Ishikawa (cell line): ENCODE measurements around the gene C2CD2.

Experiments
- EGR1 ChIP-seq: IDR thresholded peaks from 2 replicates; pipeline ENCODE4 v1.6.1; 2012
- EP300 ChIP-seq: IDR thresholded peaks from 2 replicates; pipeline ENCODE4 v1.6.1; 2012; ENCODE audit warnings: borderline replicate concordance
- NFIC ChIP-seq: IDR thresholded peaks from 2 replicates; pipeline ENCODE4 v1.6.1; 2012
- RAD21 ChIP-seq: IDR thresholded peaks from 2 replicates; pipeline ENCODE4 v1.6.1; 2012; ENCODE audit warnings: low read depth
- TAF1 ChIP-seq: IDR thresholded peaks from 2 replicates; pipeline ENCODE4 v1.6.1; 2012; ENCODE audit warnings: low read depth, mild to moderate bottlenecking
- TCF12 ChIP-seq: IDR thresholded peaks from 2 replicates; pipeline ENCODE4 v1.6.1; 2012; ENCODE audit warnings: low read depth
- YY1 ChIP-seq: IDR thresholded peaks from 2 replicates; pipeline ENCODE4 v1.6.1; 2012; ENCODE audit warnings: low read depth
- ZBTB7A ChIP-seq: IDR thresholded peaks from 2 replicates; pipeline ENCODE4 v1.6.1; 2012; ENCODE audit warnings: low read depth
- TF ChIP-seq, protein P1 (sequence below): IDR thresholded peaks from 2 replicates; pipeline ENCODE4 v1.6.1; 2012
- TF ChIP-seq, protein P2 (sequence below): IDR thresholded peaks from 2 replicates; pipeline ENCODE4 v1.6.1; 2012; ENCODE audit warnings: low read depth, mild to moderate bottlenecking

DNA sequence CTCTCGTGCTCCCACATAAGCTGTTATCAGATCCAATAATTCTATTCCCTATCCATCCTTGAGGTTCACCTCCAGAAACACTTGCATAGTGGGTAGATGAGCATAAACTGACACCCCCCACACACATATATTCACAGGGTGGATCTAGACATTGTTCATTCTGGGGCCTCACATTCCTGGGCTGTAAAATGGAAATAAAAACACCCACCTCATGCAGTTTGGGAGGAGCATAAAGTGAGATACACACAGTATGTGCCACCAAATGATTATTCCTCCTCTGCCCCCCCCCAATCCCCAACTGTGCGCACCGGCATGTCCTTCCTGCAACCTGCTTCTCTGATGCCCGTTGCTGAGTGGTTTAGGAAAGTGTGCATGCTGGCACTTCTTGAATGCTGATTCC is 92.6 kb downstream of the C2CD2 start:
- no peak for TF ChIP-seq RAD21
- TF ChIP-seq, protein P1, sequence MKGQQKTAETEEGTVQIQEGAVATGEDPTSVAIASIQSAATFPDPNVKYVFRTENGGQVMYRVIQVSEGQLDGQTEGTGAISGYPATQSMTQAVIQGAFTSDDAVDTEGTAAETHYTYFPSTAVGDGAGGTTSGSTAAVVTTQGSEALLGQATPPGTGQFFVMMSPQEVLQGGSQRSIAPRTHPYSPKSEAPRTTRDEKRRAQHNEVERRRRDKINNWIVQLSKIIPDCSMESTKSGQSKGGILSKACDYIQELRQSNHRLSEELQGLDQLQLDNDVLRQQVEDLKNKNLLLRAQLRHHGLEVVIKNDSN = no peak
- TF ChIP-seq, protein P2, sequence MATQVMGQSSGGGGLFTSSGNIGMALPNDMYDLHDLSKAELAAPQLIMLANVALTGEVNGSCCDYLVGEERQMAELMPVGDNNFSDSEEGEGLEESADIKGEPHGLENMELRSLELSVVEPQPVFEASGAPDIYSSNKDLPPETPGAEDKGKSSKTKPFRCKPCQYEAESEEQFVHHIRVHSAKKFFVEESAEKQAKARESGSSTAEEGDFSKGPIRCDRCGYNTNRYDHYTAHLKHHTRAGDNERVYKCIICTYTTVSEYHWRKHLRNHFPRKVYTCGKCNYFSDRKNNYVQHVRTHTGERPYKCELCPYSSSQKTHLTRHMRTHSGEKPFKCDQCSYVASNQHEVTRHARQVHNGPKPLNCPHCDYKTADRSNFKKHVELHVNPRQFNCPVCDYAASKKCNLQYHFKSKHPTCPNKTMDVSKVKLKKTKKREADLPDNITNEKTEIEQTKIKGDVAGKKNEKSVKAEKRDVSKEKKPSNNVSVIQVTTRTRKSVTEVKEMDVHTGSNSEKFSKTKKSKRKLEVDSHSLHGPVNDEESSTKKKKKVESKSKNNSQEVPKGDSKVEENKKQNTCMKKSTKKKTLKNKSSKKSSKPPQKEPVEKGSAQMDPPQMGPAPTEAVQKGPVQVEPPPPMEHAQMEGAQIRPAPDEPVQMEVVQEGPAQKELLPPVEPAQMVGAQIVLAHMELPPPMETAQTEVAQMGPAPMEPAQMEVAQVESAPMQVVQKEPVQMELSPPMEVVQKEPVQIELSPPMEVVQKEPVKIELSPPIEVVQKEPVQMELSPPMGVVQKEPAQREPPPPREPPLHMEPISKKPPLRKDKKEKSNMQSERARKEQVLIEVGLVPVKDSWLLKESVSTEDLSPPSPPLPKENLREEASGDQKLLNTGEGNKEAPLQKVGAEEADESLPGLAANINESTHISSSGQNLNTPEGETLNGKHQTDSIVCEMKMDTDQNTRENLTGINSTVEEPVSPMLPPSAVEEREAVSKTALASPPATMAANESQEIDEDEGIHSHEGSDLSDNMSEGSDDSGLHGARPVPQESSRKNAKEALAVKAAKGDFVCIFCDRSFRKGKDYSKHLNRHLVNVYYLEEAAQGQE = no peak
- no peak for TF ChIP-seq EGR1
- no peak for TF ChIP-seq YY1
- TF ChIP-seq EP300 = no peak
- TF ChIP-seq TAF1 = no peak
- TF ChIP-seq TCF12 = no peak
- no peak for TF ChIP-seq NFIC
- TF ChIP-seq ZBTB7A = no peak
